HG03135 (cell line): ENCODE data around the gene ZNF503.

ENCODE experiments used
- ATAC-seq: cut with Tn5 transposase; IDR thresholded peaks from one replicate; pipeline ENCODE4 v1.9.1; 2021; ENCODE audit warnings: mild to moderate bottlenecking, moderate library complexity; ENCODE audit not compliant: unreplicated experiment

Gene ZNF503, protein sequence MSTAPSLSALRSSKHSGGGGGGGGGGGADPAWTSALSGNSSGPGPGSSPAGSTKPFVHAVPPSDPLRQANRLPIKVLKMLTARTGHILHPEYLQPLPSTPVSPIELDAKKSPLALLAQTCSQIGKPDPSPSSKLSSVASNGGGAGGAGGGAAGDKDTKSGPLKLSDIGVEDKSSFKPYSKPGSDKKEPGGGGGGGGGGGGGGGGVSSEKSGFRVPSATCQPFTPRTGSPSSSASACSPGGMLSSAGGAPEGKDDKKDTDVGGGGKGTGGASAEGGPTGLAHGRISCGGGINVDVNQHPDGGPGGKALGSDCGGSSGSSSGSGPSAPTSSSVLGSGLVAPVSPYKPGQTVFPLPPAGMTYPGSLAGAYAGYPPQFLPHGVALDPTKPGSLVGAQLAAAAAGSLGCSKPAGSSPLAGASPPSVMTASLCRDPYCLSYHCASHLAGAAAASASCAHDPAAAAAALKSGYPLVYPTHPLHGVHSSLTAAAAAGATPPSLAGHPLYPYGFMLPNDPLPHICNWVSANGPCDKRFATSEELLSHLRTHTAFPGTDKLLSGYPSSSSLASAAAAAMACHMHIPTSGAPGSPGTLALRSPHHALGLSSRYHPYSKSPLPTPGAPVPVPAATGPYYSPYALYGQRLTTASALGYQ

DNA sequence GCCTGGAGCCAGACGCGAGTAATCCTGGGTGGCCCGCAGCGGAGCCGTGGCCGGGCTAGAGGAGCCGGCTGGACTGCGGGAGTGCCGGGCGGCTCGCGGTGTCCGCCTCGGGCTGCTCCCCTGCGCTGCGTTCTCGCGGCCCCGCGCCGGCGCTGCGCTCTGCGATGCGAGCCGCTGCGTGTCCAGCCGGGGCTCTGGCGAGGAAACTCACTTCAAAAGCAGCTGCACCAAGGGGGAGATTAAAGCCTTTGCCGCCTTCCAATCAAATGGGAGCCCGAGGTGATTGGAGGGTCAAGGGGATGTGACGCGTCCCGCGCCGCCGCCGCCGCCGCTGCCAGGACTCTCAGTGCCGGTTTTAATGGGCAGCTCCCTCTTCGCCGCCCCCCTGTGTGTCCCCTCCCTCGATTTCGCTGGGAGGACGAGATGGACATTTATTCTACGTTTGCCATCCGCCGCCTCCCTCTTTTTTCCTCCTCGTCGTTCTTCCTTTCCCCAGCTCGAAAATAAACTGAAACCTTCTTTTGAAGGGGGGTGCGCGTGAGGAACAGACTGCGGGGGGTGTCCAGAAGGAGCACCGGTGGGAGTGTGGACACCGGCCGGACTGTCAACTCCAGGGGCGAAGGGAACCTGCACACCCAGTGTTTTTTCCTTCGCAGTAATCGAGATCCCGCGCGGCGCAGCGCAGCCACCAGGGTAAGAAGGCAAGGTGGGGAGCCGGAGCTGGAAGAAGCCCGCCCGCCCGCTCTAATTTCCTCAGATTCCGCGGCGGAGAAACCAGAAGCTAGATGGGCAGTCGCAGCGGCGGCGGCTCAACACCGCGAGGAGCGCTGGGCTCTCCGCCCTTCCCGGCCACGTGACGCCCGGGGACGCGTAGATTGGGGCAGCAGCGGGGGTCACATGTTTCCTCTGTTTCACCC lies at the start of gene ZNF503:
ZNF503 (minus strand) TSS at position 196 of the 917 bp plus-strand sequence. CDS start 345 bp downstream, outside the sequence.
- peak; percentile 47 for ATAC-seq

DNA sequence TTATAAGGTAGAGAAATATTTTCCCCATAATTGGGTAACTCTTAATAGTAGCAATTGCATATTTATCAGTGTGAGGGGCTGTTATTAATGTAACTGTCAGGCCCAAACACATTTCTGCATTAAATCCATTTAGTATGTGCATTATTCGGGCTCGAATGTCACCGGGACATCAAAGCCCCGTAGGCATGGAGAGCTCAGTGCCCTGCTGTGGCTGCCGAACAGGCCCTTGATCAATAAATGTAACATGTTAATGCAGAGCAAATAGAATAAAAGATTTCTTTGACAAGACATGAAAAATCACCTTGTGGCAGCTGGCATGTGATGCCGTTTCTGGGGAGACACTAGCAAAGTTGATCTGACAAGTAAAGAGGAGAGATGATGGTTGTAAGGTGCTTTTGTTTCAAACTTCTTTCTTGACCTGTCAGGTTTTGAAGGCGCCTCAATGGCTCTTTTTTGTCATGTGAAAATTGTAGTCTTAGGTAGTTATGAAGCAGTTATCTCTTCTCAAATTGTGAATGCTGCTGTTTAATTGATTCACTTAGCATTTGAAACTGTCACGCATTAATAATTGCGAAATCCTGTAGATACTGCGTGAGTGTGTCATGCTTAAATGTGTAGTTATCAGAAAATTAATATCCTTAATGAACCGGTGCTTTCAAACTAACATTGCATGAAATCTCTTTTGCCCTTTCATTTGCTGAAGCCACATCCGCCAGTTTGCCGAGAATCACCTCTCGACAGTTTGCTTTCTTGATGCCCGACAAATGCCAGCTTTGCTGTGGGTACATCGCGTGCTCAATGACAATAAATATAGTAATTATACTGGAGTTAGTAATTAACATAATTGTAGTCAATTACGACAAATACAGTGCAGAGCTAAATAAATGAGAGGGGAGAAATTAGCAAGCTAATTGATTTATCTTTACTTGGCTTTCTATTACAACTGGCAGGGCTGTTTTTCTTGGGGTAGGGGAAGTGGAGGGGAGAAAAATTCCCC lies 49.4 kb upstream of the ZNF503 start:
- no peak for ATAC-seq

DNA sequence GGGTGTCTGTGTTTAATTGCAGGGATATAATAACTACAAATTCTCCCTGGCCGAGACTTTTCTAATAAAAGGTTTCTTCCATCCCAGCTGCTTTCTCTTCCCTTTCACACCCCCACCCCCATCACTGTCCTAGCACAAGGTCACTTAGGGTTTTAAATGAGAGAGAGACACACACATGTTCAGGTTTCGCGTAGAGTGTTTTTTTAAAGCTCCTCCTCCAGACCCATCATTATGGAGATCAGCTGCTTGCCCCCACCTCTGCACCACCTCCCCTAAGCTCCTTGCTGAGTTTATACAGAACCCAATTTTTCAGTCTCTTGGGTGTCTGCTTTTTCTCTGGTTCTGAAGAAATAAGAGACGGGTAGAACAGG lies 48.5 kb upstream of the ZNF503 start:
- ATAC-seq, result no peak

DNA sequence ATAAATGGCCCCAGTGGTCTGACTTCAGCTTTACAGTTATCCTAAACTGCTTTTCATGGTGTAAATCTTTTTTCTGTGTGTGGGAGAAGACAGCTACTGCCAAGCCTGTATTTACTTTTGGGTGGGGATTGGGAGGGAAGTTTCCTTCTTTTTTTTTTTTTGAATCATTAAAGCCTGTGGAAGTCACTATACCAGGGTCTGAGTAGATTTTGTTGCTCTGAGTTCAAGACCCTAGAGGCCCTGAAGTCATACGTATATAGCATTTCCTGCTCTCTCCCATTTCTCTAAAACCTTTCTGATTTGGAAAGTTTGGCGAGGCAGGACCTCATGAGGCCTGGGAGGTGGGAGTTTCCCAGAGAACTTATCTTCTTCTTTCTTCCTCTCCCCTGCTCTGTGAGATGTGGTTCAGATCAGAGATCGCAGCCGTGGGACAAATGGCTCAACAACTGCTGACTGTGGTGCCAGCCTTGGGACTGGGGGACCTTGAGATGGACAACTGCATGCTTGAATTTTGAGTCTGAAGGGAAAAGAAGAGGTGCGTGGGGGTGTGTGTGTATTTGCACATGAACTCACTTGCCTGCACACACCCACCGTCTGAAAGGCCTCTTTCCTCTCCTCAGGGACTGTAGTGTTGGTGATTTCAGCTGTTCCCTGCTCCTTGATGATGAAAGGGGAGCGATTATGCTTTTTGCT lies 48.0 kb upstream of the ZNF503 start:
- ATAC-seq, result no peak

DNA sequence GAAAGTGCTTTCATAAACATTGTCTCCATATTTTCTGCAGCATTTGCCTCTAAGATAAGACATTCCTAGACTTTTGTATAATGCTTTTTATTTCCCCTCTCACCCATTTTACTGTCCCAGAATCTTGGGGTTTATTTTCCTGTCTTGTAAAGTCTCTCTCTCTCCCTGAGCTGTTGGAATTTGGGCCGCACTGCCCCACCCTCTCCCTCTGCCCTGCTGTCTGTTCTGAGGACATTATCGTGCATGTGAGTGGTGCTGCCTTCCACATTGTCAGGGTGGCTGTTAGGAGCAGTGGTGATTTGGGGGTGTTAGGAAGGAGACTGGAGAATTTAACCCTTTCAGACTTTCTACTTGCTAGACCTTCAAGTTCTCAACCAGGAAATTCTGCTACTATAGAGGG lies 46.6 kb upstream of the ZNF503 start:
- no peak for ATAC-seq

DNA sequence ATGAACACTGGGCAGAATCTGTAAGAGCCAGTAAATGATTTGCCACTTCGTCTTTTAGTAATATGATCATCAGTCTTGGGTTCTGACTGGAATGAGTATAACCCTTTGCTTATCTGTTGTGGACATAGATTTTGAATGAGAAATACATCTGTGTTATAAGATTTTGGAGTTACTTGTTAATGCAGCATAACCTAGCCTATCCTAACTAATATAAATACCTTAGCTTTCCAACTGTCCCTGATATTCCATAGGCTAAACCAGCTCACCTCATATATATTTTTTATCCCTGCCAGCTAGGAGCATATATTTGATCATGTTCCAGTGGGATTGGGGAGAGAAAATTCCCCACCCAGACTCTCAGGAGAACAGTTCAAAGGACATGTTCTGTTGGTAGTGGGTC lies 44.9 kb upstream of the ZNF503 start:
- no peak for ATAC-seq

DNA sequence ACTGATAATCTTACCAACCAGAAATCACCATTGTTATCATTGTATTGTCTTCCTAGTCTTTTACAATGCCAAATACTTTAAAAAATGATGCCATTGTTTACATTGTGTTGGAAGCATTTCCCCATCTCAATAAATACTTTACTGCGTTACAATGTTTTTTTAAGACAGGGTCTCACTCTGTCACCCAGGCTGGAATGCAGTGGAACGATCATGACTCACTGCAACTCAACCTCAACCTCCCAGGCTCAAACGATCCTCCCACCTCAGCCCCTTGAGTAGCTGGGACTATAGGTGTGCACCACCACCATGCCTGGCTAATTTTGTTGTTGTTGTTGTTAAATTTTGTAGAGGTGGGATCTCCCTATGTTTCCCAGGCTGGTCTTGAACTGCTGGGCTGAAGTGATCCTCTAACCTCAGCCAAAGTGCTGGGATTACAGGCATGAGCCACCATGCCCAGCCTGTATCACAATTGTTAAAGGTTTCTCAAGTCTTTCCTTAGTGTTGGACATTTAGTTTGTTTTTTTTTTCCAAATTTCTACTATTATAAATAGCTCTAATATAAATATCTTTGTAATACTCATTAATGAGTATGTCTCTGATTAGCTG lies 43.3 kb upstream of the ZNF503 start:
- no peak for ATAC-seq

DNA sequence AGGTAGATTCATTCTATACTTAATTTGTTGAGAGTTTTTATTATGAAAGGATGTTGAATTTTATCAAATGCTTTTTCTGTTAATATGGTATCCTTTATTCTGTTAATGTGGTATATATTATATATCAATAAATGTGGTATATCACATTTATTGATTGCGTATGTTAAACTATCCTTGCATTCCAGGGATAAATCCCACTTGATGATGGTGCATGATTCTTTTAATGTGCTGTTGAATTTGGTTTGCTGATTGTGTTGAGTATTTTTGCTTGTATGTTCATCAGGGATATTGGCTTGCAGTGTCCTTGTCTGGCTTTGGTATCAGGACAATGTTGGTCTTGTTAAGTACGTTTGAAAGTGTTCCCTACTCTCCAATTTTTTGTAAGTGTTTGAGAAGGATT lies 41.8 kb upstream of the ZNF503 start:
- no peak for ATAC-seq

DNA sequence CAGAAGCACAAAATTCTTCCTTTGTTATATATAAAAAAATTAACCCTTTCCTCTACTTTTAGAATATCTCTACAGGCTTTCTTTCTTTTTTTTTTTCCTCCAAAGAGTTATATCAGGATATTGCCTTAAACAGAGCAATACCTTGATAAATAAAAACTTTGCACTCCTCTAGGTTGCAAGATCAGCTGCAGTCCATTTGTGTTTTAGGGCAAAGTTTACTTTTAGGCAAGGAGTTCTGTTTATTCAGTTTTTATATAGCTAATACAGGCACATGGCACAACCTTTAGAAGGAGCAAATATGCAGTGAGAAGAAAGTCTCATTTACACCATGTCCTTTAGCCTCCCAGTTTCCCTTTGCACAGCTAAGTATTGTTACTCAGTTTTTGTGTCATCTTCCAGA lies 40.1 kb upstream of the ZNF503 start:
- no peak for ATAC-seq

DNA sequence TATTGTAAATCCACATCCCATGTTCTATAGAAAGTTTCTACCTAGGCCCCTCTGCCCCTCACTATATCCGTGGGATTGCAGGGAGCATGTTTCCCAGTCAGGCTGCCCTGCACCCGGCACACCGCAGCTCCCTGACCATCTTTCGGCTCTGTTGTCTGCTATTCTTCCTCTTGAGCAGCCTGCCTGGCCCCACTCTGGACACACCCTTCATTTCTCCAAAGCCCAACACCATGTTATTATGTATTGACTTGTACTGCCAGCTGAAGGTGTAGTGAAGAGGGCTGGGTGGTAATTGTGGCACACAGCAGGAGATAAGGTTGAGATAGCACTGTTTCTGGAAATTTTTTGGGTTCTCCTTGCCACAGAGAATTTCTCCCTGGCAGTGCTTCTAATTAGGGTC lies 39.6 kb upstream of the ZNF503 start:
- no peak for ATAC-seq

DNA sequence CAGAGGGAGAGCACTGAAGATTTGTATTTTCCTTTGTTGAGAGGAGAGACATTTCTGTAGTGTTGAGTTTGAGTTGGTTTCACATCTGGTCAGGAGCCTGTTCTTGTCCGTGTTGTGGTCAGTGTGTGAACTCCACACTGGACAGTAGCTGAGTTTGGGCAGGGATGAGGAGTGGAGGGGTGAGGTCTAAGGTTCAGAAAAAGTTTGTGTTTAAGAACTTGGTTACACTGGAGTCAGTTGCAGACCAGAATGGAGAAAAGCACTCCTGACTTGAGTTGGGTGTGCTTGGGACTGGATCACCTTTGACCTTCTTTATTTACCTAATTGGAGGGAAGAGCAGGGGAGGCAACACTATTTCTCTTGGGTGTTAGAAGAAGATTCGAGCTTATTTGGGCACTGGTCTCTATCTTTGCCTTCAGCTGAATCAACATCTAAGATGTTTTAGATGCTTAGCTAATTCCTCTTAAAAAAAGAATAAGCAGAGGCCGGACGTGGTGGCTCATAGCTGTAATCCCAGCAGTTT lies 38.8 kb upstream of the ZNF503 start:
- ATAC-seq, result no peak

DNA sequence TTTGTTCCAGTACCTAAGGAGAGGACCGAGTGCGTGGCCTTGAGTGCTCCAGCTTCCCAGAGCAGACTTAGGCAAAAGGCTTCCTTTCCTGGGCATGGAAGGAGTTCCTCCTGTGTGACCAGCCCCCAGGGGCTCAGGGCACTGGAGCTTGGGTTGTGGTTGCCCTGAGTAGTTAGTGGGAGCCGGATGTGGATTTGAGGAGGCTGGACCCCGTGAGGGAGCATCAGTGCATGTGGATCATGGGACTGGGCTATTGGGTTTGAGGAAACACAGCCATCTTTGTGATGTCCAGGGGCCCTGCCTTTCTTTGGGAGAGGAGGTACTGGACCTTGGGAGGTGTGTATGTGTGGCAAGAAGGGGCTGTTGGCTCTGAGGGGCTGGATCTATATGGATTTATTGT lies 38.2 kb upstream of the ZNF503 start:
- ATAC-seq, result no peak

DNA sequence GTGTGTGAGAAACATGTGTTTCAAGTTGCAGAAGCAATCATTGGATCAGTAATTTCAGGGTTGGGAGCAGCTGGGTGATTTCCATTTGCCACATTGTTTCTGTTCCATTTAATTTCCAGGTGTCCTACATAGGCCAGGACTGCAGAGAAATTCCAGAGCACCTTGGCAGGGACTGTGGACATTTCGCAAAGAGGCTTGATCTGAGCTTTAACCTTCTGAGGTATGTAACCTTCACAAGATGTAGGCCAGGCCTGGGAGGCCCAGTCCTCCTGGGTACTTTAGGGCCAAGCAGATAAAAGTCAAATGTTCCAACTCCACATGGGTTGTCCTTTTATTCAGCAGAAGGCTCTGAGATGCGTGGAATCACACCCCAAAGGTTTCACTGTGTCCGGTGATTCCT lies 36.7 kb upstream of the ZNF503 start:
- no peak for ATAC-seq

DNA sequence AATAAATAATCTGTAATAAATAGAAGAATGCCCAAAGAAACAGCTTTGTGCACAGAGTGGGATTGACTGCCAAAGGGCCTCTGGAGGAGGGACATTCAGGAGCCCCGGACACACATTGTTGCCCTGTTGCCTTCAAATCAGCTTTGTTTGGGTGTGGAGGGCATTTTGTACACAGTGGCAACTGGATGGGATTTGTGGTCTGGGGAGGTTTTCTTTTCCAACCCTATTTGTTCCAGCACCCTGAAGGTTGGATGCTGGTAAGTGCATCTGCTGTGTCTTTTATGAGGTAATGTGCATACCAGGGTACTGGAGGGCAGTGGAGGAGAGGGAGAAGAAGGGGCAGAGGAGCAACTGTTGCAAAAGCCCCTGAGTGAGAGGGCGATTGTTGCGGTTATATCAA lies 36.1 kb upstream of the ZNF503 start:
- ATAC-seq, result no peak

DNA sequence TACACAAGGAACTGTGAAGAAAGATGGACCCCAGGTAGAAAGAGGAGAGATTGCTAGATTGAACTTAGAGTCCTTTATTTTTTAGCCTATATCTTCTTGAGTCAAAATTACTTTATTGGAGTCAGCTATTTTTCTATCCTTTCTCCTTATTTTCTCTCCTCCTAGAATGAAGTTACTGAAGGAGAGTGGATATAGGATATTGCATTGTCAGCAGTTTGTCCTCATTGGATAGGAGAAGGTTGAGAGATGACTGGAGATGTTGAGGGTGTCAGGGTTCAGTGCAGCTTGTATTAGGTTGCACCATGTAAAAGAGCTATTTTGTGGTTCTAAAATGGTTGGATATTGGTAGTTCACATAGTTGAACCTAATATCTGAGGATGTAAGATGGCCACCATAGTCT lies 35.3 kb upstream of the ZNF503 start:
- no peak for ATAC-seq

DNA sequence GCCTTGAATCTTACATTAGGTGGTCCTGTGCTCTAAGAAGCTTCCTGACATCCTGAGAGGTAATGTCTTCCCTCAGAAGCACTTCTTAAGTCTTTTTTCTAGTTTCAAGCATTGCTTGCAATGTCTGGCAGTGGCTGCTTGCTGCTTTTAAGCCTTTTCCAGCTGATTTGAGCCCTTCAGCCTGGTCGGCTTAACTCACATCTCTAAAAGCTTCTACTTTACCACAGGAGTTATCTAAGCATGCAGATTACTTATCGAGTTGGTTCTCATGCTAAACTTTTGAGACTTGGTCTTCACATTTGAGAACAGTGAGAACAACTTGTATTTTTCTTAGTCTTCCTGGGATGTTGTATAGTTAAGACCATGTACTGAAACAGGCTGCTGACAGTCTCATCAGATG lies 33.7 kb upstream of the ZNF503 start:
- ATAC-seq, result no peak

DNA sequence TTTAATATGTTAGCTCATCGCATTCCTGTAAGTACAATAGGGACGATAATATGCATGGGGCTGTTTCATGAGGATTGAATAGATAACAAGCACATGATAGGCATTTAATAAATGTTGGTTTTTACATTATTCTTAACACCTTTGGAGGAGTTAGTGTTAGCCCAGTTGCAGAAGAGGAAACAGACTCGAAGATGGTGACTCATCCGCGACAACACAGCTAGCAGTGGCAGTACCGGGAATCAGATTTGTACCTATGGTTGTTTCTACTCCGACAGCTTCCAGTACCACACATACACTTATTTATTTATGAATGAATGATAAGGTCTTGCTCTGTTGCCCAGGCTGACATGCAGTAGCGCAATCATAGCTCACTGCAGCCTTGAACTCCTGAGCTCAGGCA lies 32.7 kb upstream of the ZNF503 start:
- no peak for ATAC-seq

DNA sequence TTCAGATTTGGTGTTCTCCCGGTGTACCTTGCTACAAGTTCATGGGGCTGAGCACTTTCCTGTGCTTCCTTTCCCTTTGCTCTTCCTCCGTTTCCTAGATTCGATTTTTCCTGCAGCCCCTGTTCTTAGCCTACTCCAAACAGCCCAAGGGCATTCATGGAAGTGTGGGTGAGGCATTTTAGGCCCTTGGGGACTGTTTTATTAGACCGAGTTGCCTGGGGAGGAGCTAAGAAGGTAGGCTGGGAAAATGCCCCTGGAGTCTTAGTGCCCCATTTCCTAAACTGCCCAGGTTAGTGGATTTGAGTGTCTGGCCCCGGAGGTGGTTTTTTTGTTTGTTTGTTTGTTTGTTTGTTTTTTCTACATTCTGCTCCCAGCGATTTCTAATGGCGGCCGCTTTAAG lies 31.7 kb upstream of the ZNF503 start:
- no peak for ATAC-seq

DNA sequence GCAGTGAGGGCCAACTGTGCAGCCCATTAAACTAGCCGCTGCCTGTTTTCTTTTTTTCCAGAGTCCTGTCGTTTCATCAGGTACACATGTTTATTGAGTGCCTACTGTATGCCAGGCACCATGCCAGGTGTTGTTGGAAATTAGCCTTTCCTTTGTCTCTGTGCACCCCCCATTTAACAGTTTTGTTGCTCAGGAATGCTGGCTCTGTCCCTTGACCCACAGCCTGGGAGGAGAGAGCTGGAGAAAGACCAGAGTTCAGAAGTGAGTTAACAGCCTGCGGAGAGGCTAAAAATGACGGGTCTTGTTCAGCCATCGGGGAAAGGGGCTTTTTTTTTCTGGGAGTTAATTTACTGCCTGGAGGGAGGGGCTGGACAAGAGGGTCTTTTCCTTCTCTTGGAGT lies 31.2 kb upstream of the ZNF503 start:
- ATAC-seq, result no peak
